Measurements from ENCODE around the gene KRTAP10-11.

GRCh38 chr21:44691686-44692085, 45.5 kb downstream of the KRTAP10-11 start:
- TF ChIP-seq CTCF (IDR thresholded peaks at IDR 0.05) (no peak), POLR2A (IDR thresholded peaks at IDR 0.05) (no peak)
